NCI-H187 (cell line): Measurements from ENCODE around the gene TSPAN15.

Experiments
- DNase-seq, 2 experiments: peaks; one replicate each; lab custom pipeline; 2025; lab: John Stamatoyannopoulos, UW

The TSPAN15 gene

GRCh38 chr10:69466158-69466490 is 14.9 kb downstream of the TSPAN15 start:
- no peak for DNase-seq

GRCh38 chr10:69466689-69467088 is 15.4 kb downstream of the TSPAN15 start:
- no peak for DNase-seq

- no peak for DNase-seq
Measured at GRCh38 chr10:69467928-69468750, 16.9 kb downstream of the TSPAN15 start.

- no peak for DNase-seq
Measured at GRCh38 chr10:69468751-69469089, 17.5 kb downstream of the TSPAN15 start.

GRCh38 chr10:69469976-69470375 is 18.7 kb downstream of the TSPAN15 start:
- no peak for DNase-seq

GRCh38 chr10:69470463-69471384 is 19.5 kb downstream of the TSPAN15 start:
- no peak for DNase-seq

GRCh38 chr10:69472142-69472541 is 20.9 kb downstream of the TSPAN15 start:
- DNase-seq: no peak

GRCh38 chr10:69472544-69472943 is 21.3 kb downstream of the TSPAN15 start:
- DNase-seq: no peak

GRCh38 chr10:69473304-69473990 is 22.2 kb downstream of the TSPAN15 start:
- DNase-seq: no peak

- DNase-seq: no peak
Measured at GRCh38 chr10:69474742-69475432, 23.6 kb downstream of the TSPAN15 start.

GRCh38 chr10:69475433-69475830 is 24.2 kb downstream of the TSPAN15 start:
- no peak for DNase-seq

- DNase-seq: no peak
Measured at GRCh38 chr10:69477968-69478597, 26.8 kb downstream of the TSPAN15 start.

- no peak for DNase-seq
Measured at GRCh38 chr10:69479240-69480067, 28.2 kb downstream of the TSPAN15 start.

- DNase-seq: no peak
Measured at GRCh38 chr10:69480068-69480412, 28.8 kb downstream of the TSPAN15 start.

GRCh38 chr10:69481305-69481704 is 30.0 kb downstream of the TSPAN15 start:
- DNase-seq: no peak

- no peak for DNase-seq
Measured at GRCh38 chr10:69481811-69482524, 30.7 kb downstream of the TSPAN15 start.

GRCh38 chr10:69483963-69484362 is 32.7 kb downstream of the TSPAN15 start:
- DNase-seq: no peak

- no peak for DNase-seq
Measured at GRCh38 chr10:69484736-69485135, 33.5 kb downstream of the TSPAN15 start.

- peak in 1 of 2 experiments; percentile 0 for DNase-seq
Measured at GRCh38 chr10:69486922-69487730, 35.9 kb downstream of the TSPAN15 start.
